Tibial nerve (tissue), 3 donors: ENCODE measurements around the gene COL6A2.

ENCODE experiments used
- POLR2A ChIP-seq, 2 donors: fragments of 450-650 bp; IDR thresholded peaks; one replicate each; pipeline ENCODE4 v1.6.1; 2017; ENCODE audit warnings: antibody characterized with exemption in 2 of 2, mild to moderate bottlenecking in 2 of 2, moderate library complexity in 2 of 2
- TF ChIP-seq, protein P1 (sequence below), 5 experiments: fragments of 200-600 bp in 3 of 5; fragments of 450-650 bp in 2 of 5; sonication (generic) in 3 of 5; IDR thresholded peaks; one replicate each; pipeline ENCODE4 v1.5.1; 2016 to 2019; ENCODE audit warnings: antibody characterized with exemption in 5 of 5, mild to moderate bottlenecking in 3 of 5, moderate library complexity in 2 of 5

DNA sequence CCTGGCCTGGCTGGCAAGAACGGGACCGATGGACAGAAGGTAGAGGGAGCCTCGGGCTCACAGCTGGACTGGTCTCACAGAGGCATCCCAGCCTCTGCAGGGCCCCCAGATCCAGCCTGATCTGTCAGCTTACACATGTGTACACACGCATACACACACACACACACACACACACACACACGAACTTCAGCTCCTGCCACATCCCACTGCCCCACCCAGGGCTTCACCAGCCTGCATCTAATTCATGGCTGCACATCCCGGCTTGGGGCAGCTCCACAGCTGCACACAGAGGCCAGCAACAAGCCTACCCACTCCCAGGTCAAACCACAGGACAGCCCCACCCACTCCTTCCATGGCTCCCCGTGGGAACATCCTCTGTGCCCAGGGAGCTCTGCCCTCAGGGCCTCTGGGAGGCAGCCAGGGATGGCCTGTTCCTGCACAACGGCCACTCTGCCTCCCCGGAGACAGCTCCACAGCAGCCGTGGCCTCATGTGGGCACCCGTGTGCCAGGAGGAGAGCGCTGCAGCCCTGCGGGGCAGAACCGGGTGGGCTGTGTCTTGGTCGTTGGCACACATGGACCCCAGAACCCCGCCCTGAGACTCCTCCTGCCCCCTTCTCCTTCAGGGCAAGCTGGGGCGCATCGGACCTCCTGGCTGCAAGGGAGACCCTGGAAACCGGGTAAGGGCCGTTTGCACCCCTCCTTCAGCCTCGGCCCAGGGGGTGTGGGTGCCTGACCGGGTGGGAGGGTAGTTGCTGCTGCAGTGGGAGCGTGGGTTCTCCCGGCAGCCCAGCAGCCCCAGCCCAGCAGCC lies 19.1 kb downstream of the COL6A2 start:
- TF ChIP-seq POLR2A (IDR thresholded peaks at IDR 0.05), result no peak
- TF ChIP-seq, protein P1, sequence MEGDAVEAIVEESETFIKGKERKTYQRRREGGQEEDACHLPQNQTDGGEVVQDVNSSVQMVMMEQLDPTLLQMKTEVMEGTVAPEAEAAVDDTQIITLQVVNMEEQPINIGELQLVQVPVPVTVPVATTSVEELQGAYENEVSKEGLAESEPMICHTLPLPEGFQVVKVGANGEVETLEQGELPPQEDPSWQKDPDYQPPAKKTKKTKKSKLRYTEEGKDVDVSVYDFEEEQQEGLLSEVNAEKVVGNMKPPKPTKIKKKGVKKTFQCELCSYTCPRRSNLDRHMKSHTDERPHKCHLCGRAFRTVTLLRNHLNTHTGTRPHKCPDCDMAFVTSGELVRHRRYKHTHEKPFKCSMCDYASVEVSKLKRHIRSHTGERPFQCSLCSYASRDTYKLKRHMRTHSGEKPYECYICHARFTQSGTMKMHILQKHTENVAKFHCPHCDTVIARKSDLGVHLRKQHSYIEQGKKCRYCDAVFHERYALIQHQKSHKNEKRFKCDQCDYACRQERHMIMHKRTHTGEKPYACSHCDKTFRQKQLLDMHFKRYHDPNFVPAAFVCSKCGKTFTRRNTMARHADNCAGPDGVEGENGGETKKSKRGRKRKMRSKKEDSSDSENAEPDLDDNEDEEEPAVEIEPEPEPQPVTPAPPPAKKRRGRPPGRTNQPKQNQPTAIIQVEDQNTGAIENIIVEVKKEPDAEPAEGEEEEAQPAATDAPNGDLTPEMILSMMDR (IDR thresholded peaks at IDR 0.05), result no peak
